Adrenal gland (tissue), 5 donors: ENCODE measurements around the gene HFM1.
"Not testable (repeated sequence)": the region's sequence is repeated elsewhere in the genome, so short reads cannot be mapped to it uniquely, and the experiment has no call there.

Experiments
- CTCF ChIP-seq, 6 experiments: fragments of 450-650 bp in 4 of 6; fragments of 200-600 bp in 2 of 6; sonication (generic) in 1 of 6; IDR thresholded peaks; 1 replicate in 5 of 6; 2 replicates in 1 of 6; pipeline versions ENCODE4 v1.5.1 to v1.8.0; 2016 to 2021; ENCODE audit warnings: antibody characterized with exemption in 6 of 6, mild to moderate bottlenecking in 2 of 6, moderate library complexity in 1 of 6
- POLR2A ChIP-seq, 2 donors: fragments of 450-650 bp; IDR thresholded peaks; one replicate each; pipeline ENCODE4 v1.6.1; 2017; ENCODE audit warnings: antibody characterized with exemption in 2 of 2, mild to moderate bottlenecking in 2 of 2, moderate library complexity in 1 of 2
- donor health status: DM: no; HTN: no; CAD: no.

GRCh38 chr1:91286259-91286961, 118.2 kb downstream of the HFM1 start:
- TF ChIP-seq CTCF, POLR2A (IDR thresholded peaks at IDR 0.05): not testable (repeated sequence)
